NCI-H2196 (cell line): ENCODE results near the gene S1PR1.
A peak's percentile ranks its signal among the peaks of the same experiment; 100 is the strongest.

Source experiments
- DNase-seq: peaks from one replicate; lab custom pipeline; 2025; ENCODE audit not compliant: unreplicated experiment; lab: John Stamatoyannopoulos, UW

Gene S1PR1

GRCh38 chr1:101278845-101279244, 42.0 kb downstream of the S1PR1 start:
- no peak for DNase-seq

- no peak for DNase-seq
Measured at GRCh38 chr1:101280049-101280592, 43.3 kb downstream of the S1PR1 start.

DNA sequence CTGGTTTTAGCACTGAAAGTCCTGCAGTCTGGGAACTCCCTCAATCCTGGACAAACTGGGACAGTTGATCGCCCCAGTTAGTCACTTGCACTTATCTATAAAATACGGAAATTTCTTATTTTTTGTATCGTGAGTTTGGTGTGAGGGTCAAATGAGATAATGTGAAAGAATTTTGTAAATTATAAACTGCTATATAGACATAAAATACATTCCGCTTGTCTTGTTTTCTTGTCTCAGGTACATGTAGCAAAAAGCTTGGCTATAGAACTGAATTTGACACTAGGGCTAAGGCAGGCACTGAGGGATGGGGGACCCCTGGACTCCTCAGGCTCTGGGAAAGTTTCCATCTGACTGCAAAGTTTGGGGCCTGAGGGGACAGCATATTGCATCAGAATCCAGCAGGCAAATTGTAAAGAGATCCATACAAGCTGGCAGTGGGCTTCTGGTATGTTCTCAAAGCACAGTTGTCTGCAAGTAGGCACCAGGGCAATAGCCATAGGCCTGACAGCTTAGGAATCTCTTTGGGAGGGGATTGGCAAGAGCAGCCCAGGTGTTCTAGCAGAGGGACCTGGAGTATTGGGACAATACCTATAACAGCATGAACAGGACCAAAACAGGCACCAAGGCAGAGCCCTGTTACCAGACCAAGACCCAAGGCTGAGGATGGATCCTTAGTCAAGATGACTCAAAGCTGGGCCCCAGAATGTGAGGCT, 44.3 kb downstream of the S1PR1 start:
- DNase-seq = no peak

DNA sequence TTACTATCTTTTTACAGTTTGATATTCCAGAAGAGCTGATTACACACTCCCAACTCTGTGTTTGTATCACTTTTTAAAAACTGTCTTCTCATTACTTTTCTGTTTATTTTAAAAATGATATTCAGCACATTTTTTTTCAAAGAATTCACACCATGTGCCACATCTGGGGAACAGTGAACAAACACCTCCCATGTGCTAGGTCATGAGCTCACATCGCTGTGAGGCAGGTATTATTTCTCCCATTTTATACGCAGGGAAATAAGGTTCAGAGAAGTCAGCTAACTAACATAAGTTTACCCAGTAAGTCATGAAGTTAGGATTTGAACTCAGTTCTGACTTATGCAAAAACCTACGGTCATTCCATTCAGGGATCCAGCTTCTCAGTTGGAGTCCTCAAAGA, 44.9 kb downstream of the S1PR1 start:
- DNase-seq = no peak

DNA sequence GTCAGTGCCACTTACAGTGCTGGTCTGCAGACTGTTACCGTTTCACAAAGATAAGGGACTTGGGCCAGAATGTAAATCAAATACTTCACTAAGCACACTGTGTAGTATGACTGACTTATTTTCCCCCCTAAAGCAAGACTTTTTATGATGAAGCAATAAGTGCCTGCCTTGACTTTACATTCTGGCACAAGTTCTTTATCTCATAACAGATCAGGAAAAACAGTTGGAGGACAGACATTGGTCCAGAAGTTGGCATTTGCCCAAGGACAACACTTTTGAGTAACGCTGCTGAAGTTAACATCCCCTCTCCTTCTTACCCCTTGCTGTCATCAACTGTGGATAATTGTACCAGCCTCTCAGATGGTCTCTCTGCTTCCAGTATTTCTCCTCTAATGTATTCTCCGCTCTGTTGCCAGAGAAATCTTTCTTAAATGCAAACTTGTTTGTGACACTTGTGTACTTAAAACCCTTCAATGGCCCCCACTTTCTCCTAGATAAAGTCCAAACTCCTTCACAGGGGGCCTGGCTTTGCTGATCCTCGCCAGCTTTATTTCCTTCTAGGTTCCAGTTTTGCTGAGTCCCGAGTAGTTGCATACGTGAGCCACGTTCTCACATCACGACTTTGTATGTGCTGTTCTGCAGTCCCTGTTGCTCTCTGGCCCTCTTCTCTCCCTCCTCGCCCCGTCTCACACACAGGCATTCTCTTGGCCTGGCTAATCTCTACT, 45.7 kb downstream of the S1PR1 start:
- DNase-seq = no peak

- no peak for DNase-seq
Measured at GRCh38 chr1:101283443-101283842, 46.6 kb downstream of the S1PR1 start.

DNA sequence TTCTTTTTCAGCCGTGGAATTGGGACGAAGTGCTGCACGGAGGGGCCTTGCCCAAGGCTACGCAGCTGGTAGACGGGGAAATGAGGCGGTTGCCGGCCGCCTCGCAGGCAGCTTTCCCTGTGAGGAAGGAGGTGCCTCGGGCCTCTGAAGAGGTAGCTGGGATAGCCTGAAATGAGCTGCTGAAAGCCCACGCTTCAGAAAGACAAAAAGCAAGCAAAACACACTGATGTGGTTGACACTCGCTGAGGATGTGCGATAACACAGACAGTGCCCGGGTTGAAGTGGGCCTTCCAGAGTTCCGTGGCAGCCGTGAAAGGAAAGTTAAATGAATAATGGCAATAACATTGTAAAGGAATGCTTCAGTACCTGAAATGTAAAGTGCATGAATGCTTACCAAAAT, 47.2 kb downstream of the S1PR1 start:
- DNase-seq = no peak

DNA sequence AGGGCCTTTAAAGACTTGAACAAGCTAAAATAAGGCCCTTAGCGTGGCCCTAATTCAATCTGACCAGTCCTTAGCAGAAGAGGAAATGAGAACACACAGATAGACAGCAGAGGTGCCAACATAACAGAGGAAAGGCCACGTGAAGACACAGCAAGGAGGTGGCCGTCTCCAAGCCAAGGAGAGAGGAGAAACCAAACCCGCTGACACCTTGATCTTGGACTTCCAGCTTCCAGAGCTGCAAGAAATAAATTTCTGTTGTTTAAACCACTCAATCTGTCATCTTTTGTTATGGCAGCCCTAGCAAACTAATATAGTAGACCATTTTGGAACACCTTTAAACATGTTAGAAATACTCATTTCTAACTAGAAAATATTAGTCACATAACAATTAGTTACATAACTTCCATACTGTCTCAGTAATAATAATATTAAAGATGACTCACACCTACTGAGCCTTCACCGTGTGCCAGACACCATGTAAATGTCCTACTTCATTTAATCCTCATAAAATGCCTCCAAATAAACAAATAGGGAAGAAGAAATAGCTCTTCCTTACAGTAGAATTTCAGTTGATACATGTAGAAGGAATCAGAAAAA, 47.9 kb downstream of the S1PR1 start:
- no peak for DNase-seq

DNA sequence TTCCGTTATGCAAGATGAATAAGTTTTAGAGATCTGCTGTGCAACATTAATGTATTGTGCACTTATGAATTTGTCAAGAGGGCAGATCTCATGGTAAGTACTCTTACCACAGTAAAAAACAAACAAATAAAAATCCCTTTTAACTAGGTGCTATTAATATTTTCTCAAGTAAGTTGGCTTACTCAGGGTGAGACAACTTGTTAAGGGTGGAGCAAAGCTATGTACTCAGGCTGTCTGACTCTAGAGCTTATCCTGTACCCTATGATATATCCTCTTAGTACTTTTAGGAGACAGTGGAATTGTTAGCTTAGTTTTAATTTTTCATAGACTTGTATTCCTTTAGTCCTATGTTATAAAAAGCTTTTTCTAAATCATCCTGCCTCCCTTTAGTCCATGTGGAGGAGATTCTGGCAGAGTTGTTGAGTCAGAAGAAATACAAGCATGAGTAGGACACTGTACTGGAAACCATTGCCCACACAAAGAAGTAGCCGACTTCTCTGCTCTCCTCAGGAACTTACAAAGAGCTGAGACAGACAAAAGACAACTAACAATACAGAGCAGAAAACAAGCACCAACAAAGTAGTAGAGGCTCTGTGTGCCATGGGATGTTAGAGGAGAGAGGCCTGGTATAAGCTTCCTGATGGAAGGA, 49.2 kb downstream of the S1PR1 start:
- DNase-seq = no peak

DNA sequence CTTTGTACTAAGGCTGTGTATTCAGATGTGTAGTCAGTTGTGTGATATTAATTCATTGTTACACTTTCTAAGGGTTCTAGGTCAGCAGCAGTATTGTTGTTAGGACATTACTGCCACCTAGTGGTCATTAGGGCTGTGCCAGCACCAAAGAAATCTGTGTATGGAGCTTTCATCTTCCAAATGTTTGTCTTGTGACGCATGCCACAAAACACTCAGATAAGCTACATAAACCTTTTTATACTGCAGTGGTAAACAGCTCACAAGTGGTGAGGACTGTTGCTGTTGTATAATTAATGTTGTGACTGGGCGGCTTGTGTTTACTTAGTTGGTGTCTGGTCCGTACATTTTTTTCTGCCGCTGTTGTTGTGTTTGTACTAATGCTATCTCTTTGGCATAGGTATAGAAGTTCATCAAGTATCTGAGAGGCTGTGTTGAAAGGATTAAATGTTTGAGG, 51.7 kb downstream of the S1PR1 start:
- DNase-seq = peak; percentile 80

GRCh38 chr1:101290119-101290921, 53.5 kb downstream of the S1PR1 start:
- no peak for DNase-seq
